MCF 10A (cell line): ENCODE measurements around the gene RECK. TPM values are rescaled to one million over a fixed set of nuclear protein-coding genes. Genes with fewer than 3 reads are reported as not detected.
A peak's percentile ranks its signal among the peaks of the same experiment; 100 is the strongest.

Experiments used
- BruUV-seq: library from RNA; stranded (reverse); fragments of 400-500 nt; replicated peaks from 2 replicates; lab custom pipeline; 2021; lab: Mats Ljungman, UMichigan
- CTCF ChIA-PET: fragments of 300-600 bp; sonication (Branson Sonifier 250); formaldehyde crosslinking; extraction: SDS; loops from one replicate; lab custom pipeline; 2021; ENCODE audit warnings: antibody characterized with exemption, inconsistent platforms; lab: Yijun Ruan, JAX
- POLR2A ChIA-PET: fragments of 300-600, 350-650 bp; sonication (Branson Sonifier 250); formaldehyde crosslinking; extraction: SDS; loops from one replicate; lab custom pipeline; 2020; ENCODE audit warnings: antibody characterized with exemption, inconsistent platforms; lab: Yijun Ruan, JAX
- DNase-seq: peaks from one replicate; pipeline ENCODE4 v3.0.0-alpha.2; 2018; ENCODE audit not compliant: unreplicated experiment
- H3K27ac Mint-ChIP-seq: one replicate; pipeline ENCODE4 v1.8.0; 2022; ENCODE audit warnings: mild to moderate bottlenecking, low read depth, mixed read lengths; ENCODE audit not compliant: unreplicated experiment
- H3K27me3 Mint-ChIP-seq: one replicate; pipeline ENCODE4 v1.8.0; 2022; ENCODE audit warnings: mixed read lengths; ENCODE audit not compliant: insufficient read depth, unreplicated experiment
- H3K36me3 Mint-ChIP-seq: one replicate; pipeline ENCODE4 v1.8.0; 2022; ENCODE audit warnings: mild to moderate bottlenecking, moderate library complexity, mixed read lengths; ENCODE audit not compliant: insufficient read depth, unreplicated experiment
- H3K4me1 Mint-ChIP-seq: one replicate; pipeline ENCODE4 v1.8.0; 2022; ENCODE audit warnings: mixed read lengths; ENCODE audit not compliant: insufficient read depth, unreplicated experiment
- H3K4me3 Mint-ChIP-seq: one replicate; pipeline ENCODE4 v1.8.0; 2022; ENCODE audit warnings: mild to moderate bottlenecking, moderate library complexity, mixed read lengths; ENCODE audit not compliant: unreplicated experiment
- H3K9me3 Mint-ChIP-seq: one replicate; pipeline ENCODE4 v1.8.0; 2022; ENCODE audit warnings: mixed read lengths; ENCODE audit not compliant: unreplicated experiment
- intact Hi-C: fragments of 100-400 bp; cut with micrococcal nuclease; formaldehyde crosslinking; loops from 2 replicates; pipeline ENCODE4 v1.14.1; 2022
- total RNA-seq: library from RNA; stranded (reverse); gene quantifications from 2 replicates; pipeline ENCODE4 v1.2.3, GENCODE V29; 2022
- TF ChIP-seq, protein P1 (sequence below): fragments of 200-600 bp; IDR thresholded peaks from one replicate; pipeline ENCODE4 v1.8.0; 2022; ENCODE audit warnings: antibody characterized with exemption, mild to moderate bottlenecking; ENCODE audit not compliant: unreplicated experiment

The RECK gene
- total RNA-seq, 1 experiment from 2014 or later, result 3.7 TPM

DNA sequence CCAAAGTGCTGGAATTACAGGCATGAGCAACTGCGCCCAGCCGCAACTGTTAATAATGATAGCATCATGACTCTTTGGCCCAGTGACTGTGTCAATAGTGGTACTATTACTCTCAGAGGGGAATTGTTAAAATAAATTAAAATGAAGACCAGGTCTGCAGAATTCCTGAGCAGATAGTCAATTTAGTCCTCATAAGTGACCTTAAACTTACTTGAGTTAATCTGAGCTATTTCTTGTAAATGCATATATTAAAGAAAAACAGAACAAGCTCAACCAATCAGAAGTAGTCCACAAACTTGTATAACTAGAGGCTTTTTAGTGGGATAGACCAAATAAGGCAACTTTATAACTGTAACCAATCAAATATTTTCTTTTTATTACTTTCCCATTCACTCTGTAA, 1.7 kb upstream of the RECK start:
- peaks cover 18% of the 10 kb centered on the region for H3K4me1 Mint-ChIP-seq
- TF ChIP-seq, protein P1, sequence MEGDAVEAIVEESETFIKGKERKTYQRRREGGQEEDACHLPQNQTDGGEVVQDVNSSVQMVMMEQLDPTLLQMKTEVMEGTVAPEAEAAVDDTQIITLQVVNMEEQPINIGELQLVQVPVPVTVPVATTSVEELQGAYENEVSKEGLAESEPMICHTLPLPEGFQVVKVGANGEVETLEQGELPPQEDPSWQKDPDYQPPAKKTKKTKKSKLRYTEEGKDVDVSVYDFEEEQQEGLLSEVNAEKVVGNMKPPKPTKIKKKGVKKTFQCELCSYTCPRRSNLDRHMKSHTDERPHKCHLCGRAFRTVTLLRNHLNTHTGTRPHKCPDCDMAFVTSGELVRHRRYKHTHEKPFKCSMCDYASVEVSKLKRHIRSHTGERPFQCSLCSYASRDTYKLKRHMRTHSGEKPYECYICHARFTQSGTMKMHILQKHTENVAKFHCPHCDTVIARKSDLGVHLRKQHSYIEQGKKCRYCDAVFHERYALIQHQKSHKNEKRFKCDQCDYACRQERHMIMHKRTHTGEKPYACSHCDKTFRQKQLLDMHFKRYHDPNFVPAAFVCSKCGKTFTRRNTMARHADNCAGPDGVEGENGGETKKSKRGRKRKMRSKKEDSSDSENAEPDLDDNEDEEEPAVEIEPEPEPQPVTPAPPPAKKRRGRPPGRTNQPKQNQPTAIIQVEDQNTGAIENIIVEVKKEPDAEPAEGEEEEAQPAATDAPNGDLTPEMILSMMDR, result no peak
- BruUV-seq, result no TSS peak
- H3K4me3 Mint-ChIP-seq, result no peak overlapping the region
- intact Hi-C loops, result no loop called here
- no peak overlapping the region for H3K27ac Mint-ChIP-seq
- no peaks in the 10 kb centered on the region for H3K36me3 Mint-ChIP-seq
- ChIA-PET POLR2A (interaction anchor here (1.3 kb wide), 1 partner anchor 11 kb away, joined by 4 read pairs; no protein-coding TSS in a partner anchor), CTCF (interaction anchor here (0.6 to 0.8 kb wide), 3 partner anchors 43 to 153 kb away, joined by 3 to 4 read pairs (median 3); no protein-coding TSS in a partner anchor)
- no peaks in the 10 kb centered on the region for H3K9me3 Mint-ChIP-seq
- H3K27me3 Mint-ChIP-seq, result peaks cover 19% of the 10 kb centered on the region
- no peak for DNase-seq

DNA sequence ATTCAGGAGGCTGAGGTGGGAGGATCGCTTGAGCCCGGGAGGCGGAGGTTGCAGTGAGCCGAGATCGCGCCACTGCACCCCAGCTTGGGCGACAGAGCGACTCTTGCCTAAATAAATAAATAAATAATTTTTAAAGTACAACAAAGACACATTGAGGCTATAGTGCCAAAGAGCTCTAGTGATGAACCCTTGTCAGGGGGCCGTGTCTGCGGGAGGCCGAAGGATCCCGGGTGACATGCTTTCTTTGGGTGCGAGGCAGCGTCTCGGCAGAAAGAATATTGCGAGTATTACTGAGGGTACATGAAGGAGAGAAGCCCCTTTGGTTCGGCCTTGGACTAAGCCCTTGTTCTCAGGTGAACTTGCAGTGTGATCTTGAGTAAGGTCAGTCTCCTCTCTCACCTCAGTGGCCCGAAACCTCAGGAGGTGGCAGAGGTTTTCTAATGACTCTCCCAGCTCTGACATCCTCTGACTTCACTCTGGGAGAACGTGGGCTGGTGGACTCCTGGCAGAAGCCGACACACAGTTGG, 397 bp upstream of the RECK start:
- peak overlapping the region; percentile 76 for H3K4me3 Mint-ChIP-seq
- DNase-seq, result no peak
- no TSS peak for BruUV-seq
- H3K36me3 Mint-ChIP-seq, result no peaks in the 10 kb centered on the region
- POLR2A ChIA-PET, result interaction anchor here (0.6 to 3.5 kb wide), 9 partner anchors 10 to 154 kb away, joined by 3 to 16 read pairs (median 4); partner anchors contain the start of gene CLTA
- peaks cover 24% of the 10 kb centered on the region for H3K4me1 Mint-ChIP-seq
- H3K9me3 Mint-ChIP-seq, result no peaks in the 10 kb centered on the region
- intact Hi-C loops, result no loop called here
- H3K27me3 Mint-ChIP-seq, result peaks cover 19% of the 10 kb centered on the region
- no peak overlapping the region for H3K27ac Mint-ChIP-seq
- TF ChIP-seq, protein P1, result no peak
- CTCF ChIA-PET, result interaction anchor here (0.7 to 1.1 kb wide), 2 partner anchors 15 to 51 kb away, joined by 3 read pairs; no protein-coding TSS in a partner anchor

DNA sequence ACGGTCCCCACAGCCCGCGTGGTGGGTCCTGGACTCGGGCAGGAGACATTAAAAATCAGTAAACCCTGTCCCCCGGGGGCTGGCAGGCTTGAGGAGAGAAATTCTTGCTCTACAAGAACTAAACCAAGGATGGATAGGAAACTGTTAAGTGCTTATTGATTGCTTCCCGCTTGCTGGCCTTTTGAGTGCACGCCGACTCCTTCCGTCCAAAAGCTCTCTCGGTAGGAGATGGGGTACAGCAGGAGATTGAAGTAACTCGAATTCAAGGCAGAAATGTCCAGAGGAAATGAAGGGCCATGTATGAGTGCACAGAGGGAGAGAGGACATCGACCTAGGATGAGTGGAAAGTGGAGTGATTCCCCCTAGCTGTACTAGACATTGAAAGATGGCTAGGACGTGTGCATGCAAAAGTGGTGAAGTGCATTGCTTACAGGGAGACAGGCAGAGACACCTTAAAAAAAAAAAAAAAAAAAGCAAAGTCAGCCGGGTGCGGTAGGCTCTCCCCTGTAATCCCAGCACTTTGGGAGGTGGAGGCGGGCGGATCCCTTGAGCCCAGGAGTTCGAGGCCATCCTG, 923 bp downstream of the RECK start:
- H3K4me1 Mint-ChIP-seq, result peaks cover 25% of the 10 kb centered on the region
- TF ChIP-seq, protein P1, result no peak
- H3K27me3 Mint-ChIP-seq, result peaks cover 6% of the 10 kb centered on the region
- CTCF ChIA-PET, result interaction anchor here (0.7 to 1.5 kb wide), 3 partner anchors 30 to 346 kb away, joined by 3 read pairs; no protein-coding TSS in a partner anchor
- POLR2A ChIA-PET, result interaction anchor here (0.6 to 3.5 kb wide), 14 partner anchors 8 to 749 kb away, joined by 3 to 19 read pairs (median 5); partner anchors contain the start of gene CLTA
- BruUV-seq, result TSS peak; percentile 46
- H3K27ac Mint-ChIP-seq, result peak overlapping the region; percentile 50
- intact Hi-C loops, result no loop called here
- H3K9me3 Mint-ChIP-seq, result no peaks in the 10 kb centered on the region
- H3K4me3 Mint-ChIP-seq, result peak overlapping the region; percentile 76
- peak; percentile 37 for DNase-seq
- no peaks in the 10 kb centered on the region for H3K36me3 Mint-ChIP-seq

DNA sequence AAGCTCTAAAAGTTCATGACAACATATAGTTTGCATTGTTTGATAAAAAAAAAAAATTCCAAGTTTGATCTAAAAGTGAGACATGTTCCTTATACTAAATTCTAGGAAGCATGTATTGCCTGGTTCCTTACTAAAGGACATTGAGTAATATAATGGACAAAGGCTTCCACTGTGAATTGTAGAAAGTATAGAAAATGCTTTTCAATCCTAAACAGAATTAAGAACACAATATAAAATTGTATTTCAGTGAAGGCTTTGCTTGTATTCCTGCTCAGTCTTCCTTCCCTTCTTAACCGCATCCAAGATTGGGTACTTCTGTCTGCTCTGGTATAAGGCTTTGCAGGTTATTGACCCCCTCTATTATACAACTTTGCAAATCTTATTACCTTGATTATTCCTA, 2.4 kb downstream of the RECK start:
- no peaks in the 10 kb centered on the region for H3K36me3 Mint-ChIP-seq
- H3K27ac Mint-ChIP-seq, result no peak overlapping the region
- ChIA-PET CTCF (interaction anchor here (0.7 to 1.5 kb wide), 2 partner anchors 63 to 151 kb away, joined by 3 to 4 read pairs; no protein-coding TSS in a partner anchor), POLR2A (interaction anchor here (0.8 to 3.5 kb wide), 7 partner anchors 9 to 64 kb away, joined by 3 to 19 read pairs (median 8); no protein-coding TSS in a partner anchor)
- TF ChIP-seq, protein P1, result no peak
- no peak overlapping the region for H3K4me3 Mint-ChIP-seq
- peaks cover 25% of the 10 kb centered on the region for H3K4me1 Mint-ChIP-seq
- no peaks in the 10 kb centered on the region for H3K27me3 Mint-ChIP-seq
- intact Hi-C loops, result no loop called here
- DNase-seq, result no peak
- BruUV-seq, result no TSS peak
- H3K9me3 Mint-ChIP-seq, result no peaks in the 10 kb centered on the region
